Measurements from ENCODE around the gene KCNH5. TPM values are rescaled to one million over a fixed set of nuclear protein-coding genes. Genes with fewer than 3 reads are reported as not detected.

KCNH5 gene
- polyA plus RNA-seq, 3 donors, result 0.07 to 0.22 TPM; not detected in 1

GRCh38 chr14:62663456-62663821 lies 381.8 kb downstream of the KCNH5 start:
- WGBS, 3 donors, result 68 to 92% (median 79%) methylated on average over 4 of the region's 4 CpGs
- H3K27ac ChIP-seq (ENCODE audit: low read depth, low read length), result no peak overlapping the region

GRCh38 chr14:62662811-62663455 lies 382.3 kb downstream of the KCNH5 start:
- 19 to 31% (median 28%) methylated on average over 11 of the region's 11 CpGs for WGBS, 3 donors

GRCh38 chr14:62661818-62662217 lies 383.4 kb downstream of the KCNH5 start:
- no peak overlapping the region for H3K27ac ChIP-seq (ENCODE audit: low read depth, low read length)
- WGBS, 3 donors, result 84 to 96% (median 95%) methylated on average over 1 of the region's 1 CpG

More at GRCh38 chr14:62662811-62663455, 382.3 kb downstream of the KCNH5 start:
- H3K27ac ChIP-seq (ENCODE audit: low read depth, low read length), result no peak overlapping the region

GRCh38 chr14:62658631-62659030 lies 386.6 kb downstream of the KCNH5 start:
- WGBS, 3 donors, result 94 to 98% (median 96%) methylated on average over 2 of the region's 2 CpGs
- H3K27ac ChIP-seq (ENCODE audit: low read depth, low read length), result no peak overlapping the region

- 65 to 66% (median 65%) methylated on average over 2 of the region's 2 CpGs for WGBS, 3 donors
These were observed 387.9 kb downstream of the KCNH5 start for GRCh38 chr14:62657376-62657775.

GRCh38 chr14:62655166-62655565 lies 390.1 kb downstream of the KCNH5 start:
- H3K27ac ChIP-seq (ENCODE audit: low read depth, low read length), result no peak overlapping the region
- 56 to 73% (median 61%) methylated on average over 4 of the region's 4 CpGs for WGBS, 3 donors

More at GRCh38 chr14:62657376-62657775, 387.9 kb downstream of the KCNH5 start:
- no peak overlapping the region for H3K27ac ChIP-seq (ENCODE audit: low read depth, low read length)

GRCh38 chr14:62654641-62655040 lies 390.6 kb downstream of the KCNH5 start:
- no peak overlapping the region for H3K27ac ChIP-seq (ENCODE audit: low read depth, low read length)
- WGBS, 3 donors, result 46 to 60% (median 52%) methylated on average over 5 of the region's 5 CpGs

Other genes starting within 250 kb of the KCNH5 start
- 10 to 100 TPM in 2 of 3 donors, 1 to 10 TPM in 1; 3.9 to 22.0 (median 17.6) TPM for gene RHOJ, start 159.0 kb upstream of the KCNH5 start, polyA plus RNA-seq

Data from adipose tissue (tissue), 3 donors.